Neural cell (in vitro differentiated cells): ENCODE measurements around the gene PUM1. TPM values are rescaled to one million over a fixed set of nuclear protein-coding genes. Genes with fewer than 3 reads are reported as not detected.

ENCODE experiments used
- H2AFZ ChIP-seq: fragments of 200-600, 300-800 bp; sonication (generic), shearing (Covaris generic); 2 replicates; pipeline ENCODE4 v1.6.0; 2014; ENCODE audit warnings: low read depth, mild to moderate bottlenecking, antibody characterized with exemption, low read length, moderate library complexity
- H3F3A ChIP-seq: fragments of 200-600 bp; shearing (Covaris generic); 2 replicates; pipeline ENCODE4 v1.6.1; 2016; ENCODE audit warnings: mild to moderate bottlenecking, moderate library complexity, mixed read lengths, antibody characterized with exemption, low read length; ENCODE audit not compliant: insufficient read depth, poor library complexity, severe bottlenecking
- H3K27ac ChIP-seq: fragments of 200-600, 300-800 bp; sonication (generic), shearing (Covaris generic); 2 replicates; pipeline ENCODE4 v1.5.1; 2014; ENCODE audit warnings: mild to moderate bottlenecking, low read length, moderate library complexity
- H3K27me3 ChIP-seq: fragments of 300-800, 200-600 bp; sonication (generic), shearing (Covaris generic); 2 replicates; pipeline ENCODE4 v1.6.0; 2014; ENCODE audit warnings: mild to moderate bottlenecking, low read depth, low read length, moderate library complexity; ENCODE audit not compliant: insufficient read depth
- H3K36me3 ChIP-seq: fragments of 300-800, 200-600 bp; sonication (generic), shearing (Covaris generic); 2 replicates; pipeline ENCODE4 v1.5.1; 2014; ENCODE audit warnings: mild to moderate bottlenecking, antibody characterized with exemption, low read length, moderate library complexity; ENCODE audit not compliant: insufficient read depth
- H3K4me2 ChIP-seq: fragments of 300-800, 200-600 bp; sonication (generic), shearing (Covaris generic); 2 replicates; pipeline ENCODE4 v1.6.0; 2014; ENCODE audit warnings: mild to moderate bottlenecking, low read length
- H3K4me3 ChIP-seq: fragments of 300-800, 200-600 bp; sonication (generic), shearing (Covaris generic); 2 replicates; pipeline ENCODE4 v1.5.1; 2014; ENCODE audit warnings: mild to moderate bottlenecking, low read length, moderate library complexity
- H3K79me2 ChIP-seq: fragments of 200-600 bp; shearing (Covaris generic); replicated peaks from 2 replicates; pipeline ENCODE4 v1.6.0; 2014; ENCODE audit warnings: mild to moderate bottlenecking, low read length, moderate library complexity; ENCODE audit not compliant: insufficient read depth
- H3K9ac ChIP-seq: fragments of 300-800, 200-600 bp; sonication (generic), shearing (Covaris generic); 2 replicates; pipeline ENCODE4 v1.6.1; 2016; ENCODE audit warnings: mild to moderate bottlenecking, low read length, mixed read lengths
- H3K9me2 ChIP-seq: fragments of 200-600 bp; shearing (Covaris generic); 2 replicates; pipeline ENCODE4 v1.6.1; 2016; ENCODE audit warnings: mild to moderate bottlenecking, low read length, mixed read lengths; ENCODE audit not compliant: insufficient read depth
- H3K9me3 ChIP-seq: fragments of 200-600, 300-800 bp; sonication (generic), shearing (Covaris generic); 2 replicates; pipeline ENCODE4 v1.6.1; 2016; ENCODE audit warnings: mild to moderate bottlenecking, mixed run types, low read length, moderate library complexity, mixed read lengths
- H4K20me1 ChIP-seq: fragments of 200-600 bp; shearing (Covaris generic); 2 replicates; pipeline ENCODE4 v1.6.1; 2016; ENCODE audit warnings: mild to moderate bottlenecking, mixed run types; ENCODE audit not compliant: insufficient read depth
- EP300 ChIP-seq: fragments of 450-650 bp; conservative IDR thresholded peaks from 2 replicates; pipeline ENCODE4 v1.6.1; 2014; ENCODE audit warnings: antibody characterized with exemption, mild to moderate bottlenecking, moderate library complexity; ENCODE audit not compliant: poor library complexity, severe bottlenecking
- EZH2 ChIP-seq: fragments of 200-600, 300-800 bp; shearing (Covaris generic), sonication (generic); IDR thresholded peaks from 2 replicates; pipeline ENCODE4 v1.6.1; 2014; ENCODE audit warnings: antibody characterized with exemption, low read length, borderline replicate concordance, mild to moderate bottlenecking; ENCODE audit not compliant: insufficient read depth, poor library complexity, severe bottlenecking
- MXI1 ChIP-seq: fragments of 450-650 bp; conservative IDR thresholded peaks from 2 replicates; pipeline ENCODE4 v1.6.1; 2014; ENCODE audit warnings: antibody characterized with exemption, mild to moderate bottlenecking; ENCODE audit not compliant: poor library complexity, severe bottlenecking
- POLR2AphosphoS5 ChIP-seq: IDR thresholded peaks from 2 replicates; pipeline ENCODE4 v1.6.1; 2012
- RAD21 ChIP-seq: fragments of 450-650 bp; conservative IDR thresholded peaks from 2 replicates; pipeline ENCODE4 v1.6.1; 2014; ENCODE audit warnings: antibody characterized with exemption, mild to moderate bottlenecking, moderate library complexity
- SMC3 ChIP-seq: fragments of 450-650 bp; conservative IDR thresholded peaks from 2 replicates; pipeline ENCODE4 v1.6.1; 2014; ENCODE audit warnings: antibody characterized with exemption, mild to moderate bottlenecking, moderate library complexity; ENCODE audit not compliant: poor library complexity
- TAF1 ChIP-seq: IDR thresholded peaks from 2 replicates; pipeline ENCODE4 v1.6.1; 2012; ENCODE audit warnings: low read depth
- polyA plus RNA-seq: library from polyadenylated mRNA; depleted of rRNA; stranded (reverse); fragments of >200 nt; gene quantifications from 2 replicates; pipeline ENCODE4 v1.2.3, GENCODE V29; 2014
- TF ChIP-seq, protein P1 (sequence below): IDR thresholded peaks from 2 replicates; pipeline ENCODE4 v1.6.1; 2012; ENCODE audit warnings: borderline replicate concordance
- TF ChIP-seq, protein P2 (sequence below): fragments of 450-650 bp; IDR thresholded peaks from 2 replicates; pipeline ENCODE4 v1.5.1; 2014; ENCODE audit warnings: antibody characterized with exemption, mild to moderate bottlenecking, moderate library complexity; ENCODE audit not compliant: poor library complexity, severe bottlenecking

PUM1 gene
- polyA plus RNA-seq, 1 donor from 2014 or later: 60.8 TPM

GRCh38 chr1:30915491-30916230 is 149.9 kb downstream of the PUM1 start:
- H4K20me1 ChIP-seq: no peaks in the 10 kb centered on the region
- H3K9me2 ChIP-seq: no peaks in the 10 kb centered on the region
- no peaks in the 10 kb centered on the region for H3K36me3 ChIP-seq
- no peak overlapping the region for H3K4me2 ChIP-seq
- H2AFZ ChIP-seq: no peak overlapping the region
- TF ChIP-seq, protein P1, sequence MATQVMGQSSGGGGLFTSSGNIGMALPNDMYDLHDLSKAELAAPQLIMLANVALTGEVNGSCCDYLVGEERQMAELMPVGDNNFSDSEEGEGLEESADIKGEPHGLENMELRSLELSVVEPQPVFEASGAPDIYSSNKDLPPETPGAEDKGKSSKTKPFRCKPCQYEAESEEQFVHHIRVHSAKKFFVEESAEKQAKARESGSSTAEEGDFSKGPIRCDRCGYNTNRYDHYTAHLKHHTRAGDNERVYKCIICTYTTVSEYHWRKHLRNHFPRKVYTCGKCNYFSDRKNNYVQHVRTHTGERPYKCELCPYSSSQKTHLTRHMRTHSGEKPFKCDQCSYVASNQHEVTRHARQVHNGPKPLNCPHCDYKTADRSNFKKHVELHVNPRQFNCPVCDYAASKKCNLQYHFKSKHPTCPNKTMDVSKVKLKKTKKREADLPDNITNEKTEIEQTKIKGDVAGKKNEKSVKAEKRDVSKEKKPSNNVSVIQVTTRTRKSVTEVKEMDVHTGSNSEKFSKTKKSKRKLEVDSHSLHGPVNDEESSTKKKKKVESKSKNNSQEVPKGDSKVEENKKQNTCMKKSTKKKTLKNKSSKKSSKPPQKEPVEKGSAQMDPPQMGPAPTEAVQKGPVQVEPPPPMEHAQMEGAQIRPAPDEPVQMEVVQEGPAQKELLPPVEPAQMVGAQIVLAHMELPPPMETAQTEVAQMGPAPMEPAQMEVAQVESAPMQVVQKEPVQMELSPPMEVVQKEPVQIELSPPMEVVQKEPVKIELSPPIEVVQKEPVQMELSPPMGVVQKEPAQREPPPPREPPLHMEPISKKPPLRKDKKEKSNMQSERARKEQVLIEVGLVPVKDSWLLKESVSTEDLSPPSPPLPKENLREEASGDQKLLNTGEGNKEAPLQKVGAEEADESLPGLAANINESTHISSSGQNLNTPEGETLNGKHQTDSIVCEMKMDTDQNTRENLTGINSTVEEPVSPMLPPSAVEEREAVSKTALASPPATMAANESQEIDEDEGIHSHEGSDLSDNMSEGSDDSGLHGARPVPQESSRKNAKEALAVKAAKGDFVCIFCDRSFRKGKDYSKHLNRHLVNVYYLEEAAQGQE: no peak
- TF ChIP-seq SMC3: no peak
- TF ChIP-seq POLR2AphosphoS5: no peak
- no peak for TF ChIP-seq EP300
- no peaks in the 10 kb centered on the region for H3K79me2 ChIP-seq
- no peak overlapping the region for H3K9ac ChIP-seq
- H3K9me3 ChIP-seq: no peaks in the 10 kb centered on the region
- no peak overlapping the region for H3K27ac ChIP-seq
- no peak overlapping the region for H3K4me3 ChIP-seq
- no peaks in the 10 kb centered on the region for H3K27me3 ChIP-seq
- no peaks in the 10 kb centered on the region for H3F3A ChIP-seq

- Histone ChIP-seq H3K27ac (no peak overlapping the region), H3K9me3 (no peaks in the 10 kb centered on the region), H3K4me2 (no peak overlapping the region), H2AFZ (no peak overlapping the region), H4K20me1 (no peaks in the 10 kb centered on the region), H3K9ac (no peak overlapping the region), H3K9me2 (no peaks in the 10 kb centered on the region), H3K4me3 (no peak overlapping the region), H3K36me3 (no peaks in the 10 kb centered on the region), H3K79me2 (no peaks in the 10 kb centered on the region), H3F3A (no peaks in the 10 kb centered on the region), H3K27me3 (no peaks in the 10 kb centered on the region)
- no peak for TF ChIP-seq POLR2AphosphoS5
- TF ChIP-seq EP300: no peak
- TF ChIP-seq, protein P2, sequence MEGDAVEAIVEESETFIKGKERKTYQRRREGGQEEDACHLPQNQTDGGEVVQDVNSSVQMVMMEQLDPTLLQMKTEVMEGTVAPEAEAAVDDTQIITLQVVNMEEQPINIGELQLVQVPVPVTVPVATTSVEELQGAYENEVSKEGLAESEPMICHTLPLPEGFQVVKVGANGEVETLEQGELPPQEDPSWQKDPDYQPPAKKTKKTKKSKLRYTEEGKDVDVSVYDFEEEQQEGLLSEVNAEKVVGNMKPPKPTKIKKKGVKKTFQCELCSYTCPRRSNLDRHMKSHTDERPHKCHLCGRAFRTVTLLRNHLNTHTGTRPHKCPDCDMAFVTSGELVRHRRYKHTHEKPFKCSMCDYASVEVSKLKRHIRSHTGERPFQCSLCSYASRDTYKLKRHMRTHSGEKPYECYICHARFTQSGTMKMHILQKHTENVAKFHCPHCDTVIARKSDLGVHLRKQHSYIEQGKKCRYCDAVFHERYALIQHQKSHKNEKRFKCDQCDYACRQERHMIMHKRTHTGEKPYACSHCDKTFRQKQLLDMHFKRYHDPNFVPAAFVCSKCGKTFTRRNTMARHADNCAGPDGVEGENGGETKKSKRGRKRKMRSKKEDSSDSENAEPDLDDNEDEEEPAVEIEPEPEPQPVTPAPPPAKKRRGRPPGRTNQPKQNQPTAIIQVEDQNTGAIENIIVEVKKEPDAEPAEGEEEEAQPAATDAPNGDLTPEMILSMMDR: no peak
- TF ChIP-seq SMC3: no peak
- TF ChIP-seq, protein P1: no peak
- TF ChIP-seq MXI1: no peak
- TF ChIP-seq EZH2: no peak
- no peak for TF ChIP-seq TAF1
- no peak for TF ChIP-seq RAD21
These were observed 150.6 kb downstream of the PUM1 start for GRCh38 chr1:30914931-30915330.
